Vagina (tissue), 2 donors: ENCODE data around the gene TOLLIP. TPM values are rescaled to one million over a fixed set of nuclear protein-coding genes. Genes with fewer than 3 reads are reported as not detected.

ENCODE experiments used
- DNase-seq, 2 donors: peaks; one replicate each; pipeline ENCODE4 v3.0.0-alpha.2; 2017; ENCODE audit errors: extremely low spot score in 2 of 2
- H3K27ac ChIP-seq: fragments of 200-600 bp; sonication (generic); one replicate; pipeline ENCODE4 v1.5.1; 2019
- H3K27me3 ChIP-seq: fragments of 200-600 bp; sonication (generic); one replicate; pipeline ENCODE4 v1.5.1; 2019
- H3K36me3 ChIP-seq, 2 donors: fragments of 200-600 bp; sonication (generic); one replicate each; pipeline ENCODE4 v1.5.1; 2017 to 2019
- H3K4me1 ChIP-seq: fragments of 200-600 bp; sonication (generic); one replicate; pipeline ENCODE4 v1.5.1; 2019
- H3K4me3 ChIP-seq, 2 donors: fragments of 200-600 bp; sonication (generic); 1 replicate in 1 of 2; 2 replicates in 1 of 2; pipeline ENCODE4 v1.5.1; 2016 to 2019
- H3K9me3 ChIP-seq: fragments of 200-600 bp; sonication (generic); one replicate; pipeline ENCODE4 v1.5.1; 2019
- POLR2A ChIP-seq, 2 donors: fragments of 450-650 bp; IDR thresholded peaks; one replicate each; pipeline ENCODE4 v1.6.1; 2017; ENCODE audit warnings: antibody characterized with exemption in 2 of 2, mild to moderate bottlenecking in 2 of 2, moderate library complexity in 2 of 2
- POLR2AphosphoS5 ChIP-seq, 2 donors: sonication (generic); formaldehyde crosslinking; IDR thresholded peaks; one replicate each; pipeline ENCODE4 v1.9.0; 2017; ENCODE audit warnings: antibody characterized with exemption in 2 of 2, mild to moderate bottlenecking in 2 of 2, low read depth in 1 of 2; ENCODE audit not compliant: insufficient read depth in 1 of 2
- intact Hi-C: fragments of 100-400 bp; cut with DNase I; formaldehyde crosslinking; loops from one replicate; pipeline ENCODE4 v1.15.1; 2023
- total RNA-seq: library from RNA; depleted of rRNA; stranded (reverse); fragments of >200 nt; gene quantifications from one replicate; pipeline ENCODE4 v1.2.3, GENCODE V29; 2016
- TF ChIP-seq, protein P1 (sequence below), 3 experiments: fragments of 450-650 bp in 2 of 3; fragments of 200-600 bp in 1 of 3; sonication (generic) in 1 of 3; IDR thresholded peaks; one replicate each; pipeline ENCODE4 v1.5.1; 2017 to 2019; ENCODE audit warnings: antibody characterized with exemption in 3 of 3, mild to moderate bottlenecking in 2 of 3, moderate library complexity in 2 of 3

Gene TOLLIP
- total RNA-seq, 1 donor from 2014 or later = 52.5 TPM

GRCh38 chr11:1237851-1238250 lies 71.6 kb downstream of the TOLLIP start:
- intact Hi-C loops = no loop called here
- no peak for TF ChIP-seq POLR2A (IDR thresholded peaks at IDR 0.05)
- TF ChIP-seq, protein P1, sequence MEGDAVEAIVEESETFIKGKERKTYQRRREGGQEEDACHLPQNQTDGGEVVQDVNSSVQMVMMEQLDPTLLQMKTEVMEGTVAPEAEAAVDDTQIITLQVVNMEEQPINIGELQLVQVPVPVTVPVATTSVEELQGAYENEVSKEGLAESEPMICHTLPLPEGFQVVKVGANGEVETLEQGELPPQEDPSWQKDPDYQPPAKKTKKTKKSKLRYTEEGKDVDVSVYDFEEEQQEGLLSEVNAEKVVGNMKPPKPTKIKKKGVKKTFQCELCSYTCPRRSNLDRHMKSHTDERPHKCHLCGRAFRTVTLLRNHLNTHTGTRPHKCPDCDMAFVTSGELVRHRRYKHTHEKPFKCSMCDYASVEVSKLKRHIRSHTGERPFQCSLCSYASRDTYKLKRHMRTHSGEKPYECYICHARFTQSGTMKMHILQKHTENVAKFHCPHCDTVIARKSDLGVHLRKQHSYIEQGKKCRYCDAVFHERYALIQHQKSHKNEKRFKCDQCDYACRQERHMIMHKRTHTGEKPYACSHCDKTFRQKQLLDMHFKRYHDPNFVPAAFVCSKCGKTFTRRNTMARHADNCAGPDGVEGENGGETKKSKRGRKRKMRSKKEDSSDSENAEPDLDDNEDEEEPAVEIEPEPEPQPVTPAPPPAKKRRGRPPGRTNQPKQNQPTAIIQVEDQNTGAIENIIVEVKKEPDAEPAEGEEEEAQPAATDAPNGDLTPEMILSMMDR (IDR thresholded peaks at IDR 0.05) = no peak
- TF ChIP-seq POLR2AphosphoS5 (IDR thresholded peaks at IDR 0.05; ENCODE audit: insufficient read depth in 1 of 2, low read depth in 1 of 2) = no peak
- no peak overlapping the region for H3K4me3 ChIP-seq
- H3K27ac ChIP-seq = no peak overlapping the region
- DNase-seq = no peak
- H3K36me3 ChIP-seq = no peaks in the 10 kb centered on the region
- H3K9me3 ChIP-seq = no peaks in the 10 kb centered on the region
- no peaks in the 10 kb centered on the region for H3K4me1 ChIP-seq
- H3K27me3 ChIP-seq = no peaks in the 10 kb centered on the region

GRCh38 chr11:1237128-1237580 lies 72.3 kb downstream of the TOLLIP start:
- Histone ChIP-seq H3K36me3 (no peaks in the 10 kb centered on the region), H3K4me1 (no peaks in the 10 kb centered on the region), H3K4me3 (no peak overlapping the region), H3K9me3 (no peaks in the 10 kb centered on the region), H3K27ac (no peak overlapping the region), H3K27me3 (no peaks in the 10 kb centered on the region)
- no peak for TF ChIP-seq POLR2A (IDR thresholded peaks at IDR 0.05)
- TF ChIP-seq, protein P1 (IDR thresholded peaks at IDR 0.05) = no peak
- TF ChIP-seq POLR2AphosphoS5 (IDR thresholded peaks at IDR 0.05; ENCODE audit: insufficient read depth in 1 of 2, low read depth in 1 of 2) = no peak
- intact Hi-C loops = no loop called here
- no peak for DNase-seq

GRCh38 chr11:1236316-1237127 lies 72.9 kb downstream of the TOLLIP start:
- TF ChIP-seq POLR2AphosphoS5 (IDR thresholded peaks at IDR 0.05; ENCODE audit: insufficient read depth in 1 of 2, low read depth in 1 of 2) (no peak), POLR2A (IDR thresholded peaks at IDR 0.05) (no peak)
- TF ChIP-seq, protein P1 (IDR thresholded peaks at IDR 0.05) = no peak
- no peaks in the 10 kb centered on the region for H3K4me1 ChIP-seq
- no peak overlapping the region for H3K27ac ChIP-seq
- H3K36me3 ChIP-seq = no peaks in the 10 kb centered on the region
- H3K27me3 ChIP-seq = no peaks in the 10 kb centered on the region
- intact Hi-C loops = no loop called here
- no peak for DNase-seq
- H3K9me3 ChIP-seq = no peaks in the 10 kb centered on the region
- H3K4me3 ChIP-seq = no peak overlapping the region

- H3K9me3 ChIP-seq = no peaks in the 10 kb centered on the region
- H3K4me1 ChIP-seq = no peaks in the 10 kb centered on the region
- no peak overlapping the region for H3K4me3 ChIP-seq
- H3K36me3 ChIP-seq = no peaks in the 10 kb centered on the region
- no peak overlapping the region for H3K27ac ChIP-seq
- TF ChIP-seq POLR2AphosphoS5 (IDR thresholded peaks at IDR 0.05; ENCODE audit: insufficient read depth in 1 of 2, low read depth in 1 of 2) (no peak), POLR2A (IDR thresholded peaks at IDR 0.05) (no peak)
- TF ChIP-seq, protein P1 (IDR thresholded peaks at IDR 0.05) = no peak
- intact Hi-C loops = no loop called here
- H3K27me3 ChIP-seq = no peaks in the 10 kb centered on the region
- no peak for DNase-seq
Measured at GRCh38 chr11:1235901-1236315, 73.5 kb downstream of the TOLLIP start.

DNA sequence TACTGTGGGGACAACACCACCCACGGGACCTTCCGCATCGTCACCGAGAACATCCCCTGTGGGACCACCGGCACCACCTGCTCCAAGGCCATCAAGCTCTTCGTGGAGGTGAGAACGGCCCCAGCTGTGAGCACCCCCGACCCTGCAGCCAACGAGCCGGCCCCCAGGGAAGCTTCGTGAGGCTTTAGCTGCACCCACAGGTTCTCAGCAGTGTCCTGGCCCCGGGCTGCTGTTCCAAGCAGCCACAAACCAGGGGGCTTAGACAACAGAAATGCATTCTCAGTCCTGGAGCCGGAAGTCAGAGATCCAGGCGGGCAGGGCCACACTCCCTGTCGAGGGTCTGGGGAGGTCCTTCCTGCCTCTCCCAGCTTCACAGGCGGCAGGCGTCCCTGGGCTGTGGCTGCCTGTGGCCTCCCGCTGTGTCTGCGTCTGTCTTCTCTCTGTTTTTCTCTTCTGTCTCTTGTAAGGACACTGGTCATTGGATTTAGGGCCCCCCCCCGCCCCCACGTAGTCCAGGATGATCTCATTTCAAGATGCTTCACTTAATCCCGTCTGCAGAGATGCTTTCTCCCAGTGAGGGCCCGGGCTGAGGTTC lies 74.0 kb downstream of the TOLLIP start:
- no peaks in the 10 kb centered on the region for H3K9me3 ChIP-seq
- TF ChIP-seq, protein P1 (IDR thresholded peaks at IDR 0.05) = no peak
- TF ChIP-seq POLR2A (IDR thresholded peaks at IDR 0.05) (no peak), POLR2AphosphoS5 (IDR thresholded peaks at IDR 0.05; ENCODE audit: insufficient read depth in 1 of 2, low read depth in 1 of 2) (no peak)
- no peaks in the 10 kb centered on the region for H3K27me3 ChIP-seq
- no peak overlapping the region for H3K4me3 ChIP-seq
- H3K27ac ChIP-seq = no peak overlapping the region
- no peaks in the 10 kb centered on the region for H3K36me3 ChIP-seq
- no peak for DNase-seq
- intact Hi-C loops = no loop called here
- no peaks in the 10 kb centered on the region for H3K4me1 ChIP-seq
